Esophagus squamous epithelium (tissue), 4 donors: ENCODE measurements around the gene KRT17.

Experiments
- CTCF ChIP-seq, 6 experiments: fragments of 450-650 bp in 4 of 6; fragments of 200-600 bp in 2 of 6; sonication (generic) in 2 of 6; IDR thresholded peaks; one replicate each; pipeline ENCODE4 v1.5.1; 2016 to 2019; ENCODE audit warnings: antibody characterized with exemption in 6 of 6, mild to moderate bottlenecking in 4 of 6, moderate library complexity in 4 of 6
- POLR2A ChIP-seq, 4 donors: fragments of 450-650 bp; IDR thresholded peaks; one replicate each; pipeline ENCODE4 v1.6.1; 2017; ENCODE audit warnings: antibody characterized with exemption in 4 of 4, mild to moderate bottlenecking in 4 of 4, moderate library complexity in 3 of 4

GRCh38 chr17:41578538-41578937 is 45.8 kb downstream of the KRT17 start:
- TF ChIP-seq CTCF (IDR thresholded peaks at IDR 0.05) = no peak
- TF ChIP-seq POLR2A (IDR thresholded peaks at IDR 0.05) = no peak
